ENCODE results near the gene AXIN2. TPM values are rescaled to one million over a fixed set of nuclear protein-coding genes. Genes with fewer than 3 reads are reported as not detected.

AXIN2 gene
- total RNA-seq, 4 donors from 2014 or later, result 8.2 to 65.1 (median 42.0) TPM

- Histone ChIP-seq H3K9me3 (no peaks in the 10 kb centered on the region), H3K27me3 (no peaks in the 10 kb centered on the region), H3K27ac (no peak overlapping the region), H3K4me1 (peaks cover 0 to 7% of the 10 kb centered on the region in 2 donors), H3K36me3 (no peaks in the 10 kb centered on the region), H3K4me3 (no peak overlapping the region)
- DNase-seq, result no peak
- TF ChIP-seq CTCF (IDR thresholded peaks at IDR 0.05), result no peak
- TF ChIP-seq POLR2A (IDR thresholded peaks at IDR 0.05), result no peak
- intact Hi-C loops (cut with DNase I; ENCODE audit: low total_unique reads), result no loop called here
Measured at GRCh38 chr17:65583921-65584603, 22.6 kb upstream of the AXIN2 start.

- Histone ChIP-seq H3K27ac (no peak overlapping the region), H3K9me3 (no peaks in the 10 kb centered on the region), H3K4me1 (no peaks in the 10 kb centered on the region), H3K36me3 (no peaks in the 10 kb centered on the region), H3K4me3 (no peak overlapping the region), H3K27me3 (no peaks in the 10 kb centered on the region)
- DNase-seq, result no peak
- intact Hi-C loops (cut with DNase I; ENCODE audit: low total_unique reads), result no loop called here
- no peak for TF ChIP-seq CTCF (IDR thresholded peaks at IDR 0.05)
- no peak for TF ChIP-seq POLR2A (IDR thresholded peaks at IDR 0.05)
Measured at GRCh38 chr17:65576939-65577338, 15.5 kb upstream of the AXIN2 start.

DNA sequence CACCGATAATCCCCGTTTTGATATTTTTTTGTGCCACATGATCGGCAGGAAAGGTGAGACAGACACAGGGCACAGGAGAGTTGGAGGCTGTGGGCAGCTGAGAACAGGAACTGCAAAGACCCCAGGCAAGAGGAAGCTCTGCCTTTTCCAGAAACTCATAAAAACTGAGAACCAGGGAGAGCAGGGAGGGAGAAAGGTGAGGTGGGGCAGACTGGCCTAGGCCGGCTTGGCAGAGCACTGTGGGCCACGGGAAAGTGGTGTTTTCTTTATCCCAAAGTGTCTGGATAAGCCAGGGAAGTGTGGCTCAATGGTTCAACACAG is 11.8 kb upstream of the AXIN2 start:
- TF ChIP-seq CTCF (IDR thresholded peaks at IDR 0.05) (no peak), POLR2A (IDR thresholded peaks at IDR 0.05) (no peak)
- Histone ChIP-seq H3K4me1 (no peaks in the 10 kb centered on the region), H3K9me3 (no peaks in the 10 kb centered on the region), H3K36me3 (no peaks in the 10 kb centered on the region), H3K27ac (no peak overlapping the region), H3K27me3 (no peaks in the 10 kb centered on the region), H3K4me3 (no peak overlapping the region)
- intact Hi-C loops (cut with DNase I; ENCODE audit: low total_unique reads), result no loop called here
- DNase-seq, result no peak

DNA sequence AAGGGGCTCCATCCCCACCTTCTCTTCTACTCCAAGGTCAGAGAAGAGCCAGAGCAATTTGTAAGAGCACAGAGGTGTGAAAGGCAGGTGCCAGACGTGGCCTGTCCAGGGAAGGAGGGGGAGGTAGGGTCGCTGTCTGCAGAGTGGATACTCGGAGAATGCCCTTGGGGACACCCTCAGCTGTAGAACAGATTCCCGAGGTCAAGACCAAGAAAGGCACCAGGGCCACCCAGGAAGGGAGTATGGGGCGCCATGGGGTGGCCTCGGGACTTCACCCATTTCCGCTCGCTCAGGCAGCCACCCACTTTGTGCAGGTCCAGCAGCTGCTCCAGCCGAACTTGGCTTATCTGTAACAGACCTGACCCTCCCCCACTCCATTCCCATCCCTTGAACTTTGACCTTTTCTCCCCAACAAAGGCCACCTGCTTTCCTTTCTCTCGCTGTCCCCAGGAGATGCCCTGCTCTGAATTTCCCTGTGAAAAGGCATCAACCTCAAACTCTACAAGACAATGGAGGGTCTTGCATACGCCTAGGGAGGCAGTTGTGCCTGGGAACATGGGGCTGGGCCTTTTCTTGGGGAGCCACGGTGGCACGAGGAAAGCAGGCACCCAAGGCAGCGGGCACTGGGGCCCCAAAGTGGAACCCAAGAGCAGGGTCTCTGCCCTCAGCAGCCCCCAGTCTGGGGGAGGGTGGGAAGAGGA is 11.3 kb upstream of the AXIN2 start:
- Histone ChIP-seq H3K27ac (no peak overlapping the region), H3K4me3 (no peak overlapping the region), H3K27me3 (no peaks in the 10 kb centered on the region), H3K9me3 (no peaks in the 10 kb centered on the region), H3K36me3 (no peaks in the 10 kb centered on the region), H3K4me1 (no peaks in the 10 kb centered on the region)
- DNase-seq, result no peak
- TF ChIP-seq POLR2A (IDR thresholded peaks at IDR 0.05) (no peak), CTCF (IDR thresholded peaks at IDR 0.05) (no peak)
- intact Hi-C loops (cut with DNase I; ENCODE audit: low total_unique reads), result no loop called here

DNA sequence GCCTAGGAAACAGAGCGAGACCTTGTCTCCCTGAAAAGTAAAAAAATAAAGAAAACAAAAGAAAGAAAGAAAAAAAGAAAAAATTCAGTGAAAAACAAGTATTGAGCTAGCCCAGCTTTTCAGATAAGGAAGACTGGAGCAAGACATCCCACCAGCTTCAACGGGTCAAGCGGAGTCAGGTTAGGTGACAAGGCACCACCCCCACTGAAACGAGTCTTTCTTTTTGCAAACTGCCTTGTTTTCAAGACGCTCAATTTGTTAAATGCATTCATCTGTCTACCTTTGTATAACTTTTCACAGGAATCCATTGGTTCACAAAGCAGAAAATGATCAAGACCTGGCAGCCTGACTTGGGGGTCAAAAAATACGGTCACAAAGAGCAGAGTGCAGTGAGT is 10.7 kb upstream of the AXIN2 start:
- Histone ChIP-seq H3K27ac (no peak overlapping the region), H3K27me3 (no peaks in the 10 kb centered on the region)

More for the DNA sequence above, 10.7 kb upstream of the AXIN2 start:
- H3K4me1 ChIP-seq, result no peaks in the 10 kb centered on the region
- H3K4me3 ChIP-seq, result no peak overlapping the region
- intact Hi-C loops (cut with DNase I; ENCODE audit: low total_unique reads), result no loop called here
- no peaks in the 10 kb centered on the region for H3K9me3 ChIP-seq
- DNase-seq, result no peak
- H3K36me3 ChIP-seq, result no peaks in the 10 kb centered on the region
- no peak for TF ChIP-seq POLR2A (IDR thresholded peaks at IDR 0.05)
